ENCODE results near the gene NR1D1.

Gene NR1D1

GRCh38 chr17:40086150-40087044, 14.0 kb downstream of the NR1D1 start:
- peaks cover 26% of the 10 kb centered on the region for H3K36me3 Mint-ChIP-seq
- H3K27me3 Mint-ChIP-seq, result no peaks in the 10 kb centered on the region
- H3K4me3 Mint-ChIP-seq, result no peak overlapping the region
- ATAC-seq (ENCODE audit: low read depth) (peak; percentile 81), DNase-seq (ENCODE audit: low spot score in 2 of 2) (peak; percentile 64 to 67)
- H3K27ac Mint-ChIP-seq, result peak overlapping the region; percentile 14
- H3K9me3 Mint-ChIP-seq, result no peaks in the 10 kb centered on the region
- peaks cover 6% of the 10 kb centered on the region for H3K4me1 Mint-ChIP-seq

DNA sequence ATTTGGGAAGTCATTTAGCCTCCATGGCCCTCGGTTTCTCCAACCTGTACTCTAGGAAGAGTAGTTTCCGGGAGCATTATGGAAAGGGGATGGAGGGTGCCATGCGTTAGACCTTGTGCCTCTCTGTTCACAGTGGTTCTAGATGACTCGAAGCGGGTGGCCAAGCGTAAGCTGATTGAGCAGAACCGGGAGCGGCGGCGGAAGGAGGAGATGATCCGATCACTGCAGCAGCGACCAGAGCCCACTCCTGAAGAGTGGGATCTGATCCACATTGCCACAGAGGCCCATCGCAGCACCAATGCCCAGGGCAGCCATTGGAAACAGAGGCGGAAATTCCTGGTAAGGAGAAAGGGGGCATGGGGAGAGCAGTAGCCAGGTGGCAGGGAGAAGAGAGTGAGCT, 15.9 kb downstream of the NR1D1 start:
- Mint-ChIP-seq H3K4me1 (peaks cover 6% of the 10 kb centered on the region), H3K36me3 (peaks cover 28% of the 10 kb centered on the region), H3K9me3 (no peaks in the 10 kb centered on the region), H3K27ac (no peak overlapping the region), H3K4me3 (no peak overlapping the region), H3K27me3 (no peaks in the 10 kb centered on the region)
- no peak for ATAC-seq (ENCODE audit: low read depth)
- no peak for DNase-seq (ENCODE audit: low spot score in 2 of 2)

- Mint-ChIP-seq H3K27me3 (no peaks in the 10 kb centered on the region), H3K27ac (no peak overlapping the region), H3K4me1 (peaks cover 13% of the 10 kb centered on the region), H3K9me3 (no peaks in the 10 kb centered on the region), H3K4me3 (no peak overlapping the region), H3K36me3 (peaks cover 11% of the 10 kb centered on the region)
- ATAC-seq (ENCODE audit: low read depth) (no peak), DNase-seq (ENCODE audit: low spot score in 2 of 2) (no peak)
Measured at GRCh38 chr17:40079545-40079944, 20.8 kb downstream of the NR1D1 start.

DNA sequence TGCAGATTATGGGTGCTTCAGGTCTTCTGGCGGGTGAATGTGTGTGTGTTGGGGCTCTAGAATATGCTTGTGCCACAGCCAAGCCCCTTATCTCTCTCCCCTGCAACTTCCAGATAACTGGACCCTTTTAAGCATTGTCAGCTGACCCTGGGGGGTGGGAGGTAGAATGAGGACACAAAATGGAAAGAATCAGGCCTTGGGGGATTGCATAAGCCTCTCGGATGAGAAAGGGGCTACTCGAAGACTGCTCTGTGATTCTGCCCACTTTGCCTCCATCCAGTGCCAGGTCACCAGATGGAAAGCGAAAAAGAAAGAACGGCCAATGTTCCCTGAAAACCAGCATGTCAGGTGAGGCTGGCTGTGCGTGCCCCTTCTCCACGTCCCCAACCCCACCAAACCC, 23.8 kb downstream of the NR1D1 start:
- DNase-seq (ENCODE audit: low spot score in 2 of 2) (no peak), ATAC-seq (ENCODE audit: low read depth) (no peak)
- H3K9me3 Mint-ChIP-seq, result no peaks in the 10 kb centered on the region
- no peaks in the 10 kb centered on the region for H3K27me3 Mint-ChIP-seq
- no peak overlapping the region for H3K4me3 Mint-ChIP-seq
- H3K27ac Mint-ChIP-seq, result no peak overlapping the region
- peaks cover 6% of the 10 kb centered on the region for H3K36me3 Mint-ChIP-seq
- H3K4me1 Mint-ChIP-seq, result peaks cover 18% of the 10 kb centered on the region

DNA sequence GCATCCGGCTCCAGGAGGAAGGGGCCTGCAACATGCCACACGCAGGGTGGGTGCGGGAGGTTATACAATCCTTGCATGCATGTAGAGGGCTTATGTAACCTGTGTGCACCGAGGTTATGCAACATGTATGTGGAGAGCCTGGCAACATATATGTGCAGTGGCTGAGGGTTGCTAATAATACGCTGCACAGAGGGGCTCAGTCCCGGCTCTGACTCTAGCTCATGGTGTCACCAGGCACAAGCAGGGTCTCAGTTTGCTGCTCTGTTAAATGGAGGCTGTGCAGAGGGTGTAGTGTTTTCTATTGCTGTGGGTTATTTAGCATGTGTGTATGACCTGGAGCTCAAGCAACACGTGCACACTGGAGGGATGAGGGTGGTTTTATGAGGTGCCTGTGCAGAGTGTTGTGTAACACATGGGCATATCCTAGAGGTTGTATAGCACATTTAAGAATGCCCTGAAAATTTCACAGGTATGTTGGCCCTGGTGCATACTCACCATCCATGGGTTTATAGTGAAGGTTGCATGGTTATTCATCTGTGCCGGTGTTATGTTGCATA, 24.4 kb downstream of the NR1D1 start:
- Mint-ChIP-seq H3K4me1 (peaks cover 19% of the 10 kb centered on the region), H3K36me3 (peaks cover 6% of the 10 kb centered on the region), H3K27me3 (no peaks in the 10 kb centered on the region), H3K9me3 (no peaks in the 10 kb centered on the region), H3K27ac (no peak overlapping the region), H3K4me3 (no peak overlapping the region)
- ATAC-seq (ENCODE audit: low read depth), result no peak
- DNase-seq (ENCODE audit: low spot score in 2 of 2), result no peak

DNA sequence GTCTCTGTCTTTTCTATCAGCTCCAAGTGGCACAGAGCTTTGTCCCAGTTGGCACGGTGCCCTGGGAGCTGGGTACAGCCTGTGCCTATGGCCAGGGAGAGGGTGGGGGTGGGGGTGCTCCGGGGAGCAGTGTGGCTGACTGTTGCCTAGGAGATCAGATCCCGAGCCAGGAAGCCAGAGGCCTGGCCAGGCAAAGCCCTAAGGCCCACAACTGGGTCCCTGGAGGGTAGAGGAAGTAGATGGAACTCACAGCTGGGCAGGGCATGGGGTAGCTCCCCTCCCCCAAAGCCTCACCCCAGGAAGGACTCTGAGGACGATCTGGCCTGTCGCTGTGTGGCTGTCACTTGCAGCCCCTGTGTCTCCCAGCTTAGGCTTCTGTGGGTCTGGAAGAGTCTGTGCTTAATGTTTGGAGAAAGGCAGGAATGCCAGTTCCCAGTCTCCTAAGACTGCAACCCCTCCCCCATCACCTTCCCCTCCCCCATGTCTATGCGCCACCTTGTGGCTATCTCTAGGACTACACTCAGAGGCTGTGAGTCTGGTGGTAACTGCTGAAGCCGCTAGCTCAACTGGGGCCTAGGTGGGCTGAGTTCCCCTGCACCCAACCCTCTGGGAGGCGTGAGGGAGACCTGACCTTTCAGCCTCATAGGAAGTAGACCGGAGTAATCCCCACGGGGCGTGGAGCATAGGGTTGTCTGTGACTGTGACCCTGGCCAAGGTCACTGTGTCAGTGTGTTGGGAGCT, 25.0 kb downstream of the NR1D1 start:
- H3K4me3 Mint-ChIP-seq, result no peak overlapping the region
- peaks cover 4% of the 10 kb centered on the region for H3K36me3 Mint-ChIP-seq
- no peaks in the 10 kb centered on the region for H3K9me3 Mint-ChIP-seq
- DNase-seq (ENCODE audit: low spot score in 2 of 2) (peak; percentile 73 to 79), ATAC-seq (ENCODE audit: low read depth) (peak; percentile 92)
- H3K27me3 Mint-ChIP-seq, result no peaks in the 10 kb centered on the region
- H3K4me1 Mint-ChIP-seq, result peaks cover 25% of the 10 kb centered on the region
- no peak overlapping the region for H3K27ac Mint-ChIP-seq

- H3K4me3 Mint-ChIP-seq, result no peak overlapping the region
- no peaks in the 10 kb centered on the region for H3K27me3 Mint-ChIP-seq
- no peaks in the 10 kb centered on the region for H3K9me3 Mint-ChIP-seq
- peaks cover 4% of the 10 kb centered on the region for H3K36me3 Mint-ChIP-seq
- H3K27ac Mint-ChIP-seq, result no peak overlapping the region
- peaks cover 29% of the 10 kb centered on the region for H3K4me1 Mint-ChIP-seq
- DNase-seq (ENCODE audit: low spot score in 2 of 2) (no peak), ATAC-seq (ENCODE audit: low read depth) (peak; percentile 5)
Measured at GRCh38 chr17:40074871-40075200, 25.6 kb downstream of the NR1D1 start.

GRCh38 chr17:40074175-40074512, 26.2 kb downstream of the NR1D1 start:
- peaks cover 1% of the 10 kb centered on the region for H3K36me3 Mint-ChIP-seq
- no peak overlapping the region for H3K4me3 Mint-ChIP-seq
- H3K27ac Mint-ChIP-seq, result no peak overlapping the region
- no peak for DNase-seq (ENCODE audit: low spot score in 2 of 2)
- H3K4me1 Mint-ChIP-seq, result peaks cover 34% of the 10 kb centered on the region
- no peaks in the 10 kb centered on the region for H3K9me3 Mint-ChIP-seq
- no peaks in the 10 kb centered on the region for H3K27me3 Mint-ChIP-seq
- ATAC-seq (ENCODE audit: low read depth), result no peak

DNA sequence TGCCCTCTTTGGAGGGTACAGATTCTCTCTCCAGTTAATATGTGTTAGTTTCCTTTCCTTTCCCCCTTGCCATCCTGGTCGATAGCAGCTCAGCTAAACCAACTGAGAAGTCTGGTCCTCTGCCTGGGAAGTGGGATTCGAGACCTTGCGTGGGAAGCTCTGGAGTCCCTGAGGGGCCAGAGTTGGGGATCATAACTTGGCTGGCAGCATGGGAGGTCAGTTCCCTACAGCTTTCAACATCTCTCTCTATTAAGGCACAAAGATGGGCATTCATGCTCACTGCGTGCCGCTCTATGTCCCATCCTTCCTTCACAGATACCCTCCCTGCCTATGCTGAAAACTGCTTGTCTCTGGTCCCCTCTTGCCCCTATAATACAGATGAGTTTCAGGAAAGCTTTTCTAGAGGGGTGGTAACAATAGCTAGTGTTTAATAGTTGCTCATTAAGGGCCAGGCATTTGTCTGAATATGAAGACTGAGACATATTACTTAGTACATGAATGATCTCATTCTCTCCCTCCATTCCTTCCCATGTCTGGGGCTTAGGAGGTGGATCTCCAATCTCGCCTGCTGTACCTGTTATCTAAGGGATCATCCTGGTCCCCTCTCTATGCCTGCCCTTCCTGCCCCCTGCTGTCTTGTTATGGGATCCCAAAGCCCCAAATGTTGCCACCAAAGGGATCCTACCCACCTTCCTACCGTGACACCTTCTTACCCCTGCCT, 26.8 kb downstream of the NR1D1 start:
- no peak for DNase-seq (ENCODE audit: low spot score in 2 of 2)

GRCh38 chr17:40072735-40073346, 27.5 kb downstream of the NR1D1 start:
- Mint-ChIP-seq H3K4me1 (peaks cover 45% of the 10 kb centered on the region), H3K4me3 (no peak overlapping the region), H3K27ac (no peak overlapping the region), H3K27me3 (no peaks in the 10 kb centered on the region), H3K9me3 (no peaks in the 10 kb centered on the region), H3K36me3 (peaks cover under 1% of the 10 kb centered on the region)
- ATAC-seq (ENCODE audit: low read depth), result no peak
- DNase-seq (ENCODE audit: low spot score in 2 of 2), result no peak

More for the DNA sequence above, 26.8 kb downstream of the NR1D1 start:
- Mint-ChIP-seq H3K4me1 (peaks cover 40% of the 10 kb centered on the region), H3K27ac (no peak overlapping the region), H3K9me3 (no peaks in the 10 kb centered on the region), H3K27me3 (no peaks in the 10 kb centered on the region), H3K36me3 (peaks cover 1% of the 10 kb centered on the region), H3K4me3 (no peak overlapping the region)
- ATAC-seq (ENCODE audit: low read depth), result no peak

DNA sequence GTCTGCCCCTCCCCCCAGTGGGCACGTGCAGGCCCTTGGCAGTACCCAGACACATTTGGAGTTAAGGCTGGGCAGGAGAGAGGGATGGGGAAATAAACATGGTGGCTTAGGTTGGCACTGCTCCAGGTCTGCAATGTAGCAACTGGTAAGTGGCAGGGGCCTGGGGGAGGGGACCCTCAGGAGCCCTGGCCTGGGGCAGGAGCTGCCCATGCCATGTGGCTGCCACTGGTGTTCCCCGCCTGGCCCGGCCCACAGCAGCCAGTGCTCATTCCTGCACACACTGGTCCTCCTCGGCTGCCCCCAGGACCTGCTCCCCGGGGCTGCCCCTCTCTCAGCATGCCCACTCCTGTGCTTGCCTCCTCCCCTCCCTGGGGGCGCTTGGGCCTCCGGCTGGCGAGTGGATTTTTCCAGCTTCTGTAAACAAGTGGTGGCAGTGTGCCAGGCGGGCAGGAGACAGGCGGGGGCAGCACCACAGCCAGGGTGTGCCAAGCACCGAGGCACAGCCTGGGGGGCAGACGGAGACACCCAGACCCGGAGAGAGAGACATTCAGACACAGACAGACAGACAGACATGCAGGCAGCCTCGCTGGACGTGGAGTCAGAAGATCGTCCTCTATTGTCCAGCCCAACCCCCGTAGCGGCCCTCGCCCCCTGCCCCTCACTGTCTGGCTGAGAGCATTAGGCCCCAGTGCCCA, 28.2 kb downstream of the NR1D1 start:
- ATAC-seq (ENCODE audit: low read depth) (no peak), DNase-seq (ENCODE audit: low spot score in 2 of 2) (no peak)
- no peaks in the 10 kb centered on the region for H3K9me3 Mint-ChIP-seq
- H3K27ac Mint-ChIP-seq, result no peak overlapping the region
- peaks cover 49% of the 10 kb centered on the region for H3K4me1 Mint-ChIP-seq
- H3K27me3 Mint-ChIP-seq, result no peaks in the 10 kb centered on the region
- no peak overlapping the region for H3K4me3 Mint-ChIP-seq
- H3K36me3 Mint-ChIP-seq, result no peaks in the 10 kb centered on the region

GRCh38 chr17:40071313-40072039, 28.9 kb downstream of the NR1D1 start:
- Mint-ChIP-seq H3K9me3 (no peaks in the 10 kb centered on the region), H3K4me1 (peaks cover 50% of the 10 kb centered on the region), H3K4me3 (no peak overlapping the region), H3K36me3 (no peaks in the 10 kb centered on the region), H3K27ac (peak overlapping the region; percentile 89), H3K27me3 (no peaks in the 10 kb centered on the region)
- ATAC-seq (ENCODE audit: low read depth), result no peak
- DNase-seq (ENCODE audit: low spot score in 2 of 2), result no peak
